MM.1S (cell line): ENCODE measurements around the gene ANK2.

ENCODE experiments used
- DNase-seq: peaks from one replicate; pipeline ENCODE4 v3.0.0-alpha.2; 2015
- H2AFZ ChIP-seq: fragments of 300-600 bp; sonication (generic); 2 replicates; pipeline ENCODE4 v1.6.0; 2016; ENCODE audit warnings: antibody characterized with exemption, low read length
- H3F3A ChIP-seq: fragments of 300-600 bp; sonication (generic); 2 replicates; pipeline ENCODE4 v1.6.1; 2016; ENCODE audit warnings: mild to moderate bottlenecking, antibody characterized with exemption, low read length, moderate library complexity, mixed read lengths; ENCODE audit not compliant: insufficient read depth
- H3K27ac ChIP-seq: fragments of 300-600 bp; sonication (generic); 2 replicates; pipeline ENCODE4 v1.5.1; 2016; ENCODE audit warnings: mild to moderate bottlenecking, low read length
- H3K27me3 ChIP-seq: fragments of 300-600 bp; sonication (generic); replicated peaks from 2 replicates; pipeline ENCODE4 v1.6.0; 2016; ENCODE audit warnings: low read length; ENCODE audit not compliant: insufficient read depth
- H3K36me3 ChIP-seq: fragments of 300-600 bp; sonication (generic); replicated peaks from 2 replicates; pipeline ENCODE4 v1.6.1; 2016; ENCODE audit warnings: mild to moderate bottlenecking, low read length, mixed read lengths; ENCODE audit not compliant: insufficient read depth
- H3K4me1 ChIP-seq: fragments of 300-600 bp; sonication (generic); 2 replicates; pipeline ENCODE4 v1.6.1; 2016; ENCODE audit warnings: low read length, mixed read lengths
- H3K4me2 ChIP-seq: fragments of 300-600 bp; sonication (generic); 2 replicates; pipeline ENCODE4 v1.6.0; 2016; ENCODE audit warnings: low read depth, low read length
- H3K4me3 ChIP-seq: fragments of 300-600 bp; sonication (generic); 2 replicates; pipeline ENCODE4 v1.5.1; 2016; ENCODE audit warnings: low read length, mixed read lengths
- H3K79me2 ChIP-seq: fragments of 300-600 bp; sonication (generic); 2 replicates; pipeline ENCODE4 v1.6.1; 2016; ENCODE audit warnings: mixed run types, low read length, mixed read lengths
- H3K9ac ChIP-seq: fragments of 300-600 bp; sonication (generic); 2 replicates; pipeline ENCODE4 v1.6.1; 2016; ENCODE audit warnings: low read length, mixed read lengths
- H3K9me2 ChIP-seq: fragments of 300-600 bp; sonication (generic); replicated peaks from 2 replicates; pipeline ENCODE4 v1.6.1; 2016; ENCODE audit warnings: mild to moderate bottlenecking, low read length, mixed read lengths; ENCODE audit not compliant: insufficient read depth
- H3K9me3 ChIP-seq: fragments of 300-600 bp; sonication (generic); replicated peaks from 2 replicates; pipeline ENCODE4 v1.6.1; 2016; ENCODE audit warnings: mild to moderate bottlenecking, low read length, mixed read lengths; ENCODE audit not compliant: insufficient read depth
- H4K20me1 ChIP-seq: fragments of 300-600 bp; sonication (generic); 2 replicates; pipeline ENCODE4 v1.6.1; 2016; ENCODE audit warnings: mild to moderate bottlenecking, low read length, moderate library complexity, mixed read lengths; ENCODE audit not compliant: insufficient read depth
- CTCF ChIP-seq: fragments of 300-600 bp; sonication (generic); IDR thresholded peaks from 2 replicates; pipeline ENCODE4 v1.5.1; 2016; ENCODE audit warnings: antibody characterized with exemption, low read length, mixed read lengths
- EZH2 ChIP-seq: fragments of 300-600 bp; sonication (generic); optimal IDR thresholded peaks from 2 replicates; pipeline ENCODE3; 2017; ENCODE audit warnings: low read depth, mild to moderate bottlenecking, antibody characterized with exemption, low read length, mixed read lengths
- EZH2phosphoT487 ChIP-seq: fragments of 300-600 bp; sonication (generic); IDR thresholded peaks from 2 replicates; pipeline ENCODE4 v1.6.1; 2018; ENCODE audit warnings: antibody characterized with exemption, low read length

ANK2 gene

GRCh38 chr4:113049421-113050370, at the start of gene ANK2:
TSS of gene ANK2 (plus strand) at chr4:113049653. CDS start at chr4:113049729, 76 bp downstream.
- Histone ChIP-seq H3K9me3 (no peaks in the 10 kb centered on the region), H3K79me2 (no peaks in the 10 kb centered on the region), H3K4me1 (no peaks in the 10 kb centered on the region), H3K4me2 (no peak within 1 kb of the TSS), H3K4me3 (no peak within 1 kb of the TSS), H3K36me3 (no peaks in the 10 kb centered on the region), H3K27me3 (no peaks in the 10 kb centered on the region), H3F3A (no peaks in the 10 kb centered on the region), H2AFZ (no peak within 1 kb of the TSS), H3K9ac (no peak within 1 kb of the TSS), H3K9me2 (no peaks in the 10 kb centered on the region), H4K20me1 (no peaks in the 10 kb centered on the region), H3K27ac (no peak within 1 kb of the TSS)
- no peak for DNase-seq
- no peak for TF ChIP-seq EZH2
- TF ChIP-seq CTCF = no peak
- no peak for TF ChIP-seq EZH2phosphoT487

GRCh38 chr4:113003841-113004240, 45.6 kb upstream of the ANK2 start:
- Histone ChIP-seq H2AFZ (no peak overlapping the region), H3K4me3 (no peak overlapping the region), H3K27me3 (no peaks in the 10 kb centered on the region), H3K4me1 (no peaks in the 10 kb centered on the region), H3K9me3 (no peaks in the 10 kb centered on the region), H3K4me2 (no peak overlapping the region), H3K9me2 (no peaks in the 10 kb centered on the region), H3K79me2 (no peaks in the 10 kb centered on the region), H4K20me1 (no peaks in the 10 kb centered on the region), H3F3A (no peaks in the 10 kb centered on the region), H3K27ac (no peak overlapping the region), H3K9ac (no peak overlapping the region), H3K36me3 (no peaks in the 10 kb centered on the region)
- DNase-seq = no peak
- TF ChIP-seq EZH2phosphoT487 (no peak), EZH2 (no peak), CTCF (no peak)

GRCh38 chr4:113004655-113005054, 44.8 kb upstream of the ANK2 start:
- H3K4me3 ChIP-seq = no peak overlapping the region
- H3F3A ChIP-seq = no peaks in the 10 kb centered on the region
- DNase-seq = no peak
- H3K27me3 ChIP-seq = no peaks in the 10 kb centered on the region
- H4K20me1 ChIP-seq = no peaks in the 10 kb centered on the region
- H3K4me1 ChIP-seq = no peaks in the 10 kb centered on the region
- no peak overlapping the region for H3K4me2 ChIP-seq
- no peak overlapping the region for H3K9ac ChIP-seq
- H3K27ac ChIP-seq = no peak overlapping the region
- no peak overlapping the region for H2AFZ ChIP-seq
- H3K79me2 ChIP-seq = no peaks in the 10 kb centered on the region
- H3K36me3 ChIP-seq = no peaks in the 10 kb centered on the region
- no peaks in the 10 kb centered on the region for H3K9me2 ChIP-seq
- TF ChIP-seq EZH2phosphoT487 = no peak
- no peak for TF ChIP-seq EZH2
- no peak for TF ChIP-seq CTCF
- no peaks in the 10 kb centered on the region for H3K9me3 ChIP-seq
